NCI-H524 (cell line): ENCODE results near the gene WWC1.
A peak's percentile ranks its signal among the peaks of the same experiment; 100 is the strongest.

Experiments used
- DNase-seq, 2 experiments: peaks; one replicate each; lab custom pipeline; 2025; lab: John Stamatoyannopoulos, UW

The WWC1 gene

GRCh38 chr5:168362097-168362885 is 70.8 kb downstream of the WWC1 start:
- no peak for DNase-seq

DNA sequence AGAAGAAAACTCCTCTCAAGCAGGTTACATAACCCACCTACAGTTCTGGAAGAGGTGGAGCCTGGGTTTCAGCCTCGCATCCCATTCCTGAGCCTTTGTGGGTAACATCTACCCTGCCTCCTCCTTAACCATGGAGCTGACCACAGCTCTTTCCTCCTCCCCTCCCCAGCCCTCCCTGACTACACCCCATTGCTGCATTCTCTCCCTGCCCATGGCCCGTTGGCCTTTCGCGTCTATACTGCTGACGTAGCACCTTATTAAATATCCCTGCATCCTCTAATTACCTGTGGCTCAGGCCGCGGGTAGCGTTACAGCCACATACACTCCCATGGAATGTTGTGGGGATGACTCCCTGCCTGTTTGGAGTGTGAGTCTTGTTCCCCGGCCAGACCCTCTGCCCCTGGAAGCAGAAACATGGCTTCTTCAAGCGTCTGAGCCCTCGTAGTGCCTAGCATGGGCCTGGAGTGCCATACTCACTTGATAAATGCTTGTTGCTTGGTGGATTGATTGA is 72.8 kb downstream of the WWC1 start:
- DNase-seq = no peak

DNA sequence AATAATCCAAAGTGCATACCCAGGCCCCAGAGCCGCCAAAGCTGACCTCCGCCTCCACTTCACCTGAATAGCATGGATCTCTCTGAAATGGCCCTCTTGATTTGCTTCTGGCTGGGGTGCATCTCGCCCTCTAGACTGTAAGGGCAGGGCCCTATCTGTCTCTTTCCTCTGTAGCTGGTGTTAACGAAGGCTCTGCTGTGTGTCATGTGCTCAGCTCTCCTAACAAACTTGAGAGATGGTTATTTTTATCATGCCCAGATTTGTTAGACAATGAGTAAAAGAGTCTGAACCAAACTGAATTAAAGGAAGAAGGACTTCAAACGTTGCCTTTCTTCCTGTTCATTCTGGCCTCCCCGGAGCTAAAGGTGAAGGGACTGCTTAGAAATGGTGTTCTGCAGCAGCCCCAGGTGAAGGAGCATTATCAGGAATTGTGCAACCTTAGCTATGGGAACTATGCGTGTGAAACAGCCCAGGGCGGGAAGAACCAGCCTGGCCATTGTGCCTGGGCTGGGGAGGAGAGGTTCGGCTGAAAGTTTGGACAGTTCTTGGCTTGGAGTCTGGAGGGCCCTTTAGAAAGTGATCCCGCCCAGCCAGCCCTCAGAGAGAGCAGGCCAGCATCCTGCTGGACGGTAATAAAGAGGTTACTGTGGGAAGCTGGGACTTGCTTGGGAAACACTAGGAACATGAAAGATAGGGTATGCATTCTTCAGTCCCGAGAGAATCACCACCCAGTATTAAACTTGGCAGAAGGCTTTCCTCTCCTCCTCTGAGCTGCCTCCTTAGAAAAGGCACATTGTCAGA is 73.5 kb downstream of the WWC1 start:
- no peak for DNase-seq

- DNase-seq = no peak
These were observed 74.2 kb downstream of the WWC1 start for GRCh38 chr5:168365581-168366081.

DNA sequence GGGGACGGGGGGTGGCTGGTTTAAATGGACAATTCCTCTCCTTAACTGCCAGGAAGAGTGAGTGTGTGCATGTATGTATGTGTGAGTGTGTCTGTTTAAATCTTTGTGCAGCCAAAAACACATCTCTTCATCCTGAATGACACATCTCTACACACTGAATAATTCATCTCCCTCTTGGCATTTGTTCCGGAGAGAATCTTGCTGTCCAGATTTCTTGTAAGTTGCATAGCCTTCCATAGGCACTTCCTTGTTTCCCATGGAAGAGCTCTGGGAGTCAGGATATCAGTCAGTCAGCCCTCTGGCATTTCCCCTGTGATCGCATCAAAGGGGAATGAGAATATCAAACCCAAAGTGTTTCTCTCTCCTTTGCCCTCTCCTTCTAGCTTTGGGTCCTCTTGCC is 74.7 kb downstream of the WWC1 start:
- no peak for DNase-seq

- peak; percentile 8 to 49 for DNase-seq
These were observed 77.4 kb downstream of the WWC1 start for GRCh38 chr5:168368854-168369253.

DNA sequence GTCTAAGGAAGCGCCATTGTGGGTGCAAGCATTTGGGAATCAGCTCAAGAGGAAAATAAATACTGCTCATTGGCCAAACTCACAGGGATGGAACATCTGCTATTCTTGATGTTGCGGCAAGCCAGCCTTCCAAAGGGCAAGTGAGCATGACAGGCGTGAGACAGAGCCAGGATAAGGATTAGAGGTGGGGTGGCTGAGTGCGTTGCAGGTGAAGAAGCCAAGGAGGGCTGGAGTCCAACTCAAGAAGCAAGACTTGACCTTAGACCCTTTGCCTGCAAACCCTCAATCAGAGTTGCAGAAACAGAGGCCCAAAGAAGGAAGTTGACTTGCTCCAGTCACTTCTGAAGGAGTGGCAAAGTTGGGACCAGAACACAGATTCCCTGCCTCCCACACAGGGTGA is 79.4 kb downstream of the WWC1 start:
- no peak for DNase-seq

DNA sequence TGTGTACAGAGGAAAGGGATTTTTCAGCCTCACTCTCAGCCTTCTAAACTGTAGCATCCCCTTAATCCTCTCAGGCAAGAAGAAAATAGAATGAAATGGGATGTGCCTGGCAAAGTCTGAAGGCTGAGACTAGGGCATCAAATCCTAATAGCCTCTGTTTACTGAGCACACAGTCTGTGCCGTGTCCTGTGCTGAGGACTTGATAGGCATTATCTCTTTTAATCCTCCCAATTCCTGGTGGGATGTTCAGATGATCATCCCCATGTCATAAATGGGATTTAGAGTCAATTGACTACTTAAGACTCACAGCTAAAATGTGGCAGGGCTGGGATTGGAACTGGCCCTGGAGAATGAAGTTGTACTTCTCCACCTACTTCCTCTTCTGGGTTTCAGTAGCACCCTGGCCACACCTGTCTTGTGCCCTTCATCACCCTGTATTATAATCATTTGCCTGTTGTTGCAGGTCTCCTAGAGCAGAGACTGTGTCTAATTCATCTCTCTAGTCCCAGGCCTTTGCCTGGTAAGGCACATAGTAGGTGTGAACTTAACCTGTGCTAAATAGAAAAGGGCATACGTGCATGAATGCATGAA is 81.0 kb downstream of the WWC1 start:
- DNase-seq = peak in 1 of 2 experiments; percentile 6

GRCh38 chr5:168374532-168374931 is 83.1 kb downstream of the WWC1 start:
- DNase-seq = no peak

GRCh38 chr5:168375214-168375613 is 83.8 kb downstream of the WWC1 start:
- DNase-seq = no peak

DNA sequence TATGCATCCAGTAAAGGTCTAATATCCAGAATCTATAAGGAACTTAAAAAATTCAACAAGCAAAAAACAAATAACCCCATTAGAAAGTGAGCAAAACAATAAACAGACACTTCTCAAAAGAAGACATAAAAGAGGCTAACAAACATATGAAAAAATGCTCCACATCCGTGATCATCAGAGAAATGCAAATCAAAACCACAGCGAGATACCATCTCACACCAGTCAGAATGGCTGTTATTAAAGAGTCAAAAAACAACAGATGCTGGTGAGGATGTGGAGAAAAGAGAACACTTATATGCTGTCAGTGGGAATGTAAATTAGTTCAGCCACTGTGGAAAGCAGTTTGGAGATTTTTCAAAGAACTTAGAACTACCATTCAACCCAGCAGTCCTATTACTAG is 86.1 kb downstream of the WWC1 start:
- no peak for DNase-seq

GRCh38 chr5:168378741-168379140 is 87.3 kb downstream of the WWC1 start:
- DNase-seq = no peak

GRCh38 chr5:168382421-168382820 is 91.0 kb downstream of the WWC1 start:
- no peak for DNase-seq

DNA sequence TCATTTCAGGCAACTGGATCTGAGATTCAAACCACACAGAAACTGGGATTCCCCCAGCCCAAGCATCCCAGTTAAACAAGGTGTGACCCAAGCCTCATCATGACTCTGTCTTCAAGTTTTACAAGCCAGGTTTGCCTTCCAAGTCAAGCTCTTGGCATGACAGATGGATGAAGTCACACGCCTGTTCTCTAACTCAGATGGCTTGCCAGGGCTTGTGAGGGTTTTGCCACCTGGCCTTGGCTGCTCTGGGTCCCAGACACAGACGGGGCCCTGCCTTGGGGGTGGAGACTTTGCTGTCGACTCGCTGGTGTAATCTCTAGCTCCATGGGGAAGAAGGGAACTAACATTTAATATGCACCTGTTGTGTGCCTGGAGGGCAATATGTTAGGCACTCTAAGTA is 99.0 kb downstream of the WWC1 start:
- peak in 1 of 2 experiments; percentile 50 for DNase-seq

GRCh38 chr5:168393773-168394172 is 102.3 kb downstream of the WWC1 start:
- DNase-seq = no peak

DNA sequence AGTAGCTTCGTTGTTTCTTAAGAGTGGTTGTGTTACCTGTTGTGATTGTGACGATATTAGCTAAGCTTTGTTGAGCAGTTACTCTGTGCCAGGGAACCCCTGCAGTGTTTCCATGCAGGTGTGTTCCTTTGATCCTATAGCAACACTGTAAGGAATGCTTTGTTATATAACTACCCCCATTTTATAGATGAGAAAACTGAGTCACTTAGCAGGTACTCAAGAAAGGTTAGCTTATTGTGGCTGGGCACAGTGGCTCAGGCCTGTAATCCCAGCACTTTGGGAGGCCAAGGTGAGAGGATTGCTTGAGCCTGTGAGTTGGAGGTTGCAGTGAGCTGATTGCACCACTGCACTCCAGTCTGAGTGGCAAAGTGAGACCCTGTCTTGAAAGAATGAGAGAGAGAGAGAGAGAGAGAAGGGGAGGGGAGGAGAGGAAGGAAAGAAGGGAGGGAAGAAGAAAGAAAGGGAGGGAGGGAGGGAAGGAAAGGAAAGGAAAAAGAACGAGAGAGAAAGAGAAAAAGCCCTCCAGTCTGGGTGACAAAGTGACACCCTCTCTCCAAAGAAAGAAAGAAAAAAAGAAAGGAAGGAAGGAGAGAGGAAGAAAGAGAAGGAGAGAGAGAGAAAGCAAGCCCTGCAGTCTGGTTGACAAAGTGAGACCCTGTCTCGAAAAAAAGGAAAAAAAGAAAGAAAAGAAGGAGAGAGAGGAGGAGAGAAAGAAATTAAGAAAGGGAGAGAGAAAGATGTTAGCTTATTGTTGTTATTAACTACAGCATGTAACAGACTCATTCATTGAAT is 109.2 kb downstream of the WWC1 start:
- DNase-seq = no peak

DNA sequence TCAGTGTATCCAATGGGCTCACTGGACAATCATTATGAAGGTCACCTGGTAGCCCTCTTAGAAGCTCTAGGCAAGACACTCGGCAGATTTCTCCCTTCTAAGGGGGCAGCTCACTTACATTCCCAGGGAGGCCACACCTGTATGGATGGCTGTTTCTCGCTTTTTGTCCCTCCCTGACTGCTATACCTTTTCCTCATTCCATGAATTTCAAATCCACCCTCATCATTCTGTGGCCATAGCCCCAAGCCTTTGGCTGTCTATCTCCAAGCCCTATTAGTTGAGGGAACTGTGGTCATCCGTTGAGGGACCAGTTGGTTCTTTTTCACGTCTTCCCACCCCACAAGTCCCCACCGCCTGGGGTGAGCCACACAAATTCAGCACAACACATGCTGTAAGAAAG is 109.8 kb downstream of the WWC1 start:
- DNase-seq = no peak

DNA sequence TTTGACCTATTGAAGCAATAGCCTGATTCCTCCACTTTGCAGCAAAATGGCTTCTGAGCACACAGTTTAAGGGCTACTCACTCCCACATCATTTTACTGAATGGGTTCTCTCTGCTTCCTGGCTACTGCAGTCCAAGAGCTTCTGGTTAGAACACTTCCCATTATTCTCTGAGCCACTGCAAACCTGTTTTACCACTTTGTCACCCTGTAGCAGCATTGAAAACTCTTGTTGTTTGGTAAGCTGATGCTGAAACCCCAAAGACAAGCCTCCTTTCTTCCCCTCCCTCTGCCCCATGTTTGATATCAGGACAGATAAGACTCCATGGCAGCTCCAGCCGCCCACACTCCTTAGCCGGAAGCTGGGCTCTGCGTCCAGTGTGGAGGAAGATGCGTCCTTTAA is 110.4 kb downstream of the WWC1 start:
- DNase-seq = no peak

DNA sequence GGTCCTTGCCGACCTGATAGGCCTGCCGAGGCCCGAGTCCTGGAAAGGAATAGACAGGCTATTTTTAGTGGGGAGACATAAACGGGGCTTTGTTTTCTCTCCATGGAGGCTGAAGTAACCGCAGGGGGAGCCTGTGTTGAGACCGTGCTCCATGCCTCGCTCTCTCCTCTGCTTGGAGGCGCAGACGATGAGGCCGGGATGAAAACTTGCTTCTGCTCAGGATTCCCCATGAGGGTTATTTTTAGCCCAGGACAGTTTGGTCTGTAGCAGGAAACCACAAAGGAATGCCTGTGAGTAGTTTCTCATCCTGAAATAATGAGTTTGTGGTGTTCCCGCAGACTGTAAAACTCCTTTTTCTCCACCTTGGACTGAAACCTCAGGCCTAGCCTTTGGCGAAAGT is 112.9 kb downstream of the WWC1 start:
- DNase-seq = no peak

- DNase-seq = no peak
These were observed 115.8 kb downstream of the WWC1 start for GRCh38 chr5:168407211-168407610.

DNA sequence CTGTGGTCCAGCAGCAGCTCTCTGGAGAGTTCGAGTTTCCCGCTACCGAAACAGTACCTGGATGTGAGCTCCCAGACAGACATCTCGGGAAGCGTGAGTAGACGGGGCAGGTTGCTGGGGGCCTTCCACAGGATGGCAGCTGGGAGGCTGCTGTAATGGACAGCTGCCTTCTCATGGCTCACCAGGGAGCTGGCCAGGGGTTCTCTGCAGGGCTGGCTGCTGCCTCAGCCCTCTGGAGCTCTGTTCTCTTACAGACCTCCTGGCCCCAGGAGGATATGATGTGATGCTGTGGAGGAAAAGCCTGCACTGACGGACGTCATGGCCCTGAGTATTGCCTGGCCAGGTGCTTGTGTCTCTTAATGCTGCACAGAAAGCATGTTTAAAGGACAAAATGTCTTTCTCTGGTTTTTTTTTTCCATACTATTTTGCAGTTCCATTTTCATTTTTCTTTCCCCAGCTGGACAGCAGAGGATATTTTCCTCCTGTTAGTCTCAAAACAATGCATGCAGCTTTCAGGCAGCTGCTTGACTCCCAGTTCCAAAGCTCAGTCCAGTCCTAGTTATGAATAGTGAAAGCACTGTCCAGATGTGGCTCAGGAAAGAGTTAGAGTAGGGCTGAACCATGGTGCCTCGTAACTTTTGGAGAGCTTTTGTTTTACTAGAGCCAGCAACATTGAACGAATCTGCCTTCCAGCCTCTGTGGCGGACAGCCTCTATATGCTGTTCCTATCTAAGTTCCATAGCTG is 117.3 kb downstream of the WWC1 start:
- no peak for DNase-seq
